DND-41 (cell line): Measurements from ENCODE around the gene PPP1R16B.

Experiments used
- CTCF ChIP-seq: IDR thresholded peaks from 2 replicates; pipeline ENCODE4 v1.5.1; 2012; ENCODE audit warnings: borderline replicate concordance, low read length, moderate library complexity, mild to moderate bottlenecking; ENCODE audit not compliant: poor library complexity, severe bottlenecking; ENCODE audit errors: extremely low read depth
- EZH2 ChIP-seq: IDR thresholded peaks from 3 replicates; pipeline ENCODE4 v1.6.1; 2012; ENCODE audit warnings: borderline replicate concordance, low read depth, mild to moderate bottlenecking, moderate library complexity, low read length, inconsistent platforms; ENCODE audit not compliant: severe bottlenecking

DNA sequence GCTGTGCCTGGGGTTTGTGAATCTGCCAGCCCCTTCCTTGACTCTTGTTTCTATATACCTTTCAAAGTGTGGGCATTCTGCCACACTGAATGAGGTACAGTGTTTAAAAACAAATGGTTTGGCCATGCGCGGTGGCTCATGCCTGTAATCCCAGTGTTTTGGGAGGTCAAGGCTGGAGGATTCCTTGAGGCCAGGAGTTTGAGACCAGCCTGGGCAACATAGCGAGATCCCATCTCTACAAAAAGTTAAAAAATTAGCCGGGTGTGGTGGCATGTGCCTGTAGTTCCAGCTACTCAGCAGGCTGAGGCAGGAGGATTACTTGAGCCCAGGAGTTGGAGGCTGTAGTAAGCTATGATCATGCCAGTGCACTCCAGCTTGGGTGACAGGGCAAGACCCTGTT lies 126.5 kb downstream of the PPP1R16B start:
- TF ChIP-seq CTCF (no peak), EZH2 (no peak)
